K562 (cell line): ENCODE measurements around the gene COL23A1. TPM values are rescaled to one million over a fixed set of nuclear protein-coding genes. Genes with fewer than 3 reads are reported as not detected.

Experiments used
- EP400 ChIP-seq: fragments of 450-650 bp; IDR thresholded peaks from 2 replicates; pipeline ENCODE4 v1.6.1; 2017; ENCODE audit warnings: antibody characterized with exemption, mild to moderate bottlenecking, moderate library complexity
- ETS2 ChIP-seq: IDR thresholded peaks from 2 replicates; pipeline ENCODE4 v1.6.1; 2016; ENCODE audit warnings: borderline replicate concordance, missing genetic modification characterization, mild to moderate bottlenecking, moderate library complexity, missing compliant biosample characterization; ENCODE audit not compliant: poor library complexity, severe bottlenecking
- JUN ChIP-seq, 2 experiments: sonication (generic) in 1 of 2; formaldehyde crosslinking in 1 of 2; IDR thresholded peaks; 2 replicates each; pipeline versions ENCODE4 v1.6.1 to v1.8.0; 2012 to 2022; ENCODE audit warnings: borderline replicate concordance in 2 of 2, mild to moderate bottlenecking in 2 of 2, improper control_type of control experiment in 1 of 2, low read depth in 1 of 2, low read length in 1 of 2, missing genetic modification reagents in 1 of 2
- KDM5B ChIP-seq: fragments of 200-600 bp; sonication (generic); IDR thresholded peaks from 2 replicates; pipeline ENCODE4 v1.6.1; 2012; ENCODE audit warnings: low read depth, mild to moderate bottlenecking, moderate library complexity, low read length, control low read depth, inconsistent platforms; ENCODE audit not compliant: insufficient replicate concordance
- NFRKB ChIP-seq: fragments of 450-650 bp; IDR thresholded peaks from 2 replicates; pipeline ENCODE4 v1.6.1; 2016; ENCODE audit warnings: low read depth
- TCF3 ChIP-seq: sonication (generic); formaldehyde crosslinking; IDR thresholded peaks from 2 replicates; pipeline ENCODE4 v1.4.0; 2020; ENCODE audit warnings: mild to moderate bottlenecking, missing genetic modification reagents
- ZC3H11A ChIP-seq: IDR thresholded peaks from 2 replicates; pipeline ENCODE4 v1.6.1; 2012; ENCODE audit warnings: low read depth, low read length, improper control_type of control experiment
- ZFP30 ChIP-seq: fragments of 250-450 bp; sonication (Bioruptor Pico); IDR thresholded peaks from 2 replicates; pipeline ENCODE4 v1.8.0; 2022; ENCODE audit warnings: moderate library complexity, mild to moderate bottlenecking, inconsistent platforms, borderline replicate concordance
- polyA plus RNA-seq, 8 experiments: library from polyadenylated mRNA; depleted of rRNA in 4 of 8; stranded (reverse) in 5 of 8; unstranded in 3 of 8; fragments of >200 nt; fragmentation: Nextera tagmentation in 2 of 8; fragmentation: Illumina TruSeq in 1 of 8; extraction: Ambion mirVana in 2 of 8; extraction: Trizol in 1 of 8; gene quantifications; 2 replicates each; pipeline versions ENCODE4 v1.2.1 to v1.2.3, GENCODE V29; 2011 to 2014; ENCODE audit warnings: inconsistent platforms in 1 of 8, missing spikeins in 1 of 8
- total RNA-seq, 7 experiments: library from RNA; depleted of rRNA in 6 of 7; stranded (reverse); fragments of >200 nt in 6 of 7; fragmentation: Illumina TruSeq in 2 of 7; extraction: Trizol in 2 of 7; gene quantifications; 2 replicates each; pipeline versions ENCODE4 v1.2.1 to v1.2.3, GENCODE V29; 2011 to 2021; ENCODE audit warnings: low replicate concordance in 1 of 7
- TF ChIP-seq, protein P1 (sequence below), 2 experiments: fragments of 450-650 bp; IDR thresholded peaks; 2 replicates each; pipeline ENCODE4 v1.6.1; 2016; ENCODE audit warnings: mild to moderate bottlenecking in 2 of 2, borderline replicate concordance in 1 of 2, low read depth in 1 of 2, moderate library complexity in 1 of 2
- TF ChIP-seq, protein P2 (sequence below): fragments of 450-650 bp; formaldehyde crosslinking; IDR thresholded peaks from 2 replicates; pipeline ENCODE4 v1.4.0; 2022; ENCODE audit warnings: mild to moderate bottlenecking, moderate library complexity
- TF ChIP-seq, protein P3 (sequence below): sonication (generic); formaldehyde crosslinking; IDR thresholded peaks from 2 replicates; pipeline ENCODE4 v1.8.0; 2022; ENCODE audit warnings: missing genetic modification reagents, mild to moderate bottlenecking, moderate library complexity, borderline replicate concordance
- TF ChIP-seq, protein P4 (sequence below): fragments of 450-650 bp; IDR thresholded peaks from 2 replicates; pipeline ENCODE4 v1.6.1; 2017; ENCODE audit warnings: antibody characterized with exemption

The COL23A1 gene
- total and polyA plus RNA-seq, 9 of the 15 experiments (the other 6 are each of a cell fraction or from before 2014, with no cell fraction given) = 0.09 TPM; not detected in 8

DNA sequence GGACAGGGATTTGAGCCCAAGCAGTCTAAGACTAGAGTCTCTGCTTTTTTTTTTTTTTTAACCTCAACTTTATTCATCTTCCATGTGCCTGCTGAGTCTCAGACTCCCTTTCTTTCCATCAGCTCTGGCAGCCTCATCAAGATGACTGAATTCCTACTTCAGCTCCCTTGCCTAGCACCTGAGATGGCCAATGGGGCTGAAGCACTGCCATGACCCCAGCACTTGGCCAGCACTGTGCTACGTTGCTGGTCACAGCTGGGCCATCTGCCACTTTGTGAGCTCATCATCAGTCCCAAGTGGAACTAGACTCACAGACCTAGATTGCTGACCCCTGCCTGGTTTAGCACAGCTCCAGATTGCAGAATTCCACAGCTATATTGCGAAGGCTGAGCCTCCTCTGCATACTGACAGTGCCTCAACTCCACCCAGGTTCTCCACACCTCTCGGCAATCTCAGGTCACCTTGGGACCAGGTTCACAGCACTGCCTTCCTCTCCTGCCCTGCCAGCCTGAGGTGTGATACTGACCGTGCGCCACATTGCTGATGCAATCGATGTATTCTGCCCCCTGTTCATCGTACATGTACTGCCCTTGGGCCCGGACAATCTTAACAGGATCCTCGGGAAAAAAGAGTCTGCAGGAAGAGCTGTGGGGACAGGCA is 359.2 kb downstream of the COL23A1 start (continued):
- TF ChIP-seq JUN (IDR thresholded peaks at IDR 0.05; ENCODE audit: borderline replicate concordance, low read depth, low read length) = 0 out of 2 replicates have a peak, but pooled peaks have one; percentile 32
- no peak for TF ChIP-seq JUN (CRISPR knock-in tag; IDR thresholded peaks at IDR 0.05; ENCODE audit: borderline replicate concordance)
- TF ChIP-seq ZC3H11A = no peak
- no peak for TF ChIP-seq ETS2 (tag)
- TF ChIP-seq, protein P1, sequence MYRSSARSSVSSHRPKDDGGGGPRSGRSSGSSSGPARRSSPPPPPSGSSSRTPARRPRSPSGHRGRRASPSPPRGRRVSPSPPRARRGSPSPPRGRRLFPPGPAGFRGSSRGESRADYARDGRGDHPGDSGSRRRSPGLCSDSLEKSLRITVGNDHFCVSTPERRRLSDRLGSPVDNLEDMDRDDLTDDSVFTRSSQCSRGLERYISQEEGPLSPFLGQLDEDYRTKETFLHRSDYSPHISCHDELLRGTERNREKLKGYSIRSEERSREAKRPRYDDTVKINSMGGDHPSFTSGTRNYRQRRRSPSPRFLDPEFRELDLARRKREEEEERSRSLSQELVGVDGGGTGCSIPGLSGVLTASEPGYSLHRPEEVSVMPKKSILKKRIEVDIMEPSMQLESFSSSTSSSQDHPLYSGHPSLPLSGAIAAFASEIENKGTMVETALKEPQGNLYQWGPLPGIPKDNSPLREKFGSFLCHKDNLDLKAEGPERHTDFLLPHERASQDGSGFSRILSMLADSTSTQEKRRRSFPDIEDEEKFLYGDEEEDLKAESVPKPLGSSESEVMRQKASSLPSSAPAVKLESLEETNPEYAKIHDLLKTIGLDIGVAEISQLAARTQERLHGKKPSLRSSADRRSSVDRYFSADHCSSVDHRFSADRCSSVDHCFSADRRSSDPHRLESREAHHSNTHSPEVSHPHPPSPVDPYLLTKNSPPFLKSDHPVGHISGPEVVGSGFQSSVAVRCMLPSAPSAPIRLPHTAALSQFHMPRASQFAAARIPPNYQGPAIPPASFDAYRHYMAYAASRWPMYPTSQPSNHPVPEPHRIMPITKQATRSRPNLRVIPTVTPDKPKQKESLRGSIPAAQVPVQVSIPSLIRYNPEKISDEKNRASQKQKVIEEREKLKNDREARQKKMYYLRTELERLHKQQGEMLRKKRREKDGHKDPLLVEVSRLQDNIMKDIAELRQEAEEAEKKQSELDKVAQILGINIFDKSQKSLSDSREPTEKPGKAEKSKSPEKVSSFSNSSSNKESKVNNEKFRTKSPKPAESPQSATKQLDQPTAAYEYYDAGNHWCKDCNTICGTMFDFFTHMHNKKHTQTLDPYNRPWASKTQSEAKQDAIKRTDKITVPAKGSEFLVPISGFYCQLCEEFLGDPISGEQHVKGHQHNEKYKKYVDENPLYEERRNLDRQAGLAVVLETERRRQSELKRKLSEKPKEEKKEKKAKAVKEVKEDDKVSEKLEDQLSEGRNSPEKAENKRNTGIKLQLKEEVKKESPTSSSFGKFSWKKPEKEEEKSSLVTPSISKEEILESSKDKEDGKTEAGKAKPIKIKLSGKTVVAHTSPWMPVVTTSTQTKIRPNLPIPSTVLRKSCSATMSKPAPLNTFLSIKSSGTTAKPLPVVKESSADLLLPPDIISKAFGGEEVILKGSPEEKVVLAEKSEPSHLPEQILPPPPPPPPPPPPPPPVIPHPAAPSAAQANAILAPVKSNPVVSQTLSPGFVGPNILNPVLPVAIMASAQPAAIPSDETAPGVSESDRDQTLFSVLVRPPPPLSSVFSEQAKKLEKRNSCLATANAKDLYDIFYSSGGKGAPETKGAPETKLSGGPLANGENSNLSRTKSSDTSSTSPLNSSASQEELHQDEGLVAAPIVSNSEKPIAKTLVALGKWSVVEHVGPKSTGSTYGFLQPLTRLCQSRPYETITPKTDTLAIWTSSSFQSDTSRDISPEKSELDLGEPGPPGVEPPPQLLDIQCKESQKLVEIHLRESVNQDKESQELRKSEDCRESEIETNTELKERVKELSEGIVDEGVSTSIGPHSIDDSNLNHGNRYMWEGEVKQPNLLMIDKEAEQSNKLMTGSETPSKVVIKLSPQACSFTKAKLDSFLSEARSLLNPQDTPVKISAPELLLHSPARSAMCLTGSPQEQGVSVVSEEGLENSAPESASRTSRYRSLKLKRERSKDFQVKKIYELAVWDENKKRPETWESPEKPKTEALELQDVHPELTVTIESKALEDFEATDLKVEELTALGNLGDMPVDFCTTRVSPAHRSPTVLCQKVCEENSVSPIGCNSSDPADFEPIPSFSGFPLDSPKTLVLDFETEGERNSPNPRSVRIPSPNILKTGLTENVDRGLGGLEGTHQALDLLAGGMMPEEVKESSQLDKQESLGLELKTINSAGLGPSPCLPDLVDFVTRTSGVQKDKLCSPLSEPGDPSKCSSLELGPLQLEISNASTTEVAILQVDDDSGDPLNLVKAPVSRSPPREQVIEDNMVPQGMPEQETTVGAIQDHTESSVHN (IDR thresholded peaks at IDR 0.05; ENCODE audit: borderline replicate concordance in 1 of 2, low read depth in 1 of 2) = no peak
- no peak for TF ChIP-seq TCF3 (CRISPR knock-in tag)
- no peak for TF ChIP-seq ZFP30 (CRISPR knock-in tag)
- TF ChIP-seq, protein P2, sequence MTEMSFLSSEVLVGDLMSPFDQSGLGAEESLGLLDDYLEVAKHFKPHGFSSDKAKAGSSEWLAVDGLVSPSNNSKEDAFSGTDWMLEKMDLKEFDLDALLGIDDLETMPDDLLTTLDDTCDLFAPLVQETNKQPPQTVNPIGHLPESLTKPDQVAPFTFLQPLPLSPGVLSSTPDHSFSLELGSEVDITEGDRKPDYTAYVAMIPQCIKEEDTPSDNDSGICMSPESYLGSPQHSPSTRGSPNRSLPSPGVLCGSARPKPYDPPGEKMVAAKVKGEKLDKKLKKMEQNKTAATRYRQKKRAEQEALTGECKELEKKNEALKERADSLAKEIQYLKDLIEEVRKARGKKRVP (CRISPR knock-in tag) = peak; percentile 76
- TF ChIP-seq EP400 = peak; percentile 36; the same call in 1 of the 2 replicates
- TF ChIP-seq, protein P3, sequence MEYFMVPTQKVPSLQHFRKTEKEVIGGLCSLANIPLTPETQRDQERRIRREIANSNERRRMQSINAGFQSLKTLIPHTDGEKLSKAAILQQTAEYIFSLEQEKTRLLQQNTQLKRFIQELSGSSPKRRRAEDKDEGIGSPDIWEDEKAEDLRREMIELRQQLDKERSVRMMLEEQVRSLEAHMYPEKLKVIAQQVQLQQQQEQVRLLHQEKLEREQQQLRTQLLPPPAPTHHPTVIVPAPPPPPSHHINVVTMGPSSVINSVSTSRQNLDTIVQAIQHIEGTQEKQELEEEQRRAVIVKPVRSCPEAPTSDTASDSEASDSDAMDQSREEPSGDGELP (CRISPR knock-in tag) = peak; percentile 54; the same call in 1 of the 2 replicates
- TF ChIP-seq KDM5B = peak; percentile 1
- TF ChIP-seq, protein P4, sequence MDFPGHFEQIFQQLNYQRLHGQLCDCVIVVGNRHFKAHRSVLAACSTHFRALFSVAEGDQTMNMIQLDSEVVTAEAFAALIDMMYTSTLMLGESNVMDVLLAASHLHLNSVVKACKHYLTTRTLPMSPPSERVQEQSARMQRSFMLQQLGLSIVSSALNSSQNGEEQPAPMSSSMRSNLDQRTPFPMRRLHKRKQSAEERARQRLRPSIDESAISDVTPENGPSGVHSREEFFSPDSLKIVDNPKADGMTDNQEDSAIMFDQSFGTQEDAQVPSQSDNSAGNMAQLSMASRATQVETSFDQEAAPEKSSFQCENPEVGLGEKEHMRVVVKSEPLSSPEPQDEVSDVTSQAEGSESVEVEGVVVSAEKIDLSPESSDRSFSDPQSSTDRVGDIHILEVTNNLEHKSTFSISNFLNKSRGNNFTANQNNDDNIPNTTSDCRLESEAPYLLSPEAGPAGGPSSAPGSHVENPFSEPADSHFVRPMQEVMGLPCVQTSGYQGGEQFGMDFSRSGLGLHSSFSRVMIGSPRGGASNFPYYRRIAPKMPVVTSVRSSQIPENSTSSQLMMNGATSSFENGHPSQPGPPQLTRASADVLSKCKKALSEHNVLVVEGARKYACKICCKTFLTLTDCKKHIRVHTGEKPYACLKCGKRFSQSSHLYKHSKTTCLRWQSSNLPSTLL = no peak
- no peak for TF ChIP-seq NFRKB
